Thyroid gland (tissue), 4 donors: ENCODE data around the gene HCRT.

Experiments used
- CTCF ChIP-seq, 6 experiments: fragments of 200-600 bp in 3 of 6; fragments of 450-650 bp in 3 of 6; sonication (generic) in 3 of 6; IDR thresholded peaks; one replicate each; pipeline ENCODE4 v1.5.1; 2016 to 2019; ENCODE audit warnings: antibody characterized with exemption in 6 of 6, mild to moderate bottlenecking in 2 of 6, inconsistent platforms in 1 of 6, moderate library complexity in 1 of 6
- POLR2A ChIP-seq, 2 donors: fragments of 450-650 bp; IDR thresholded peaks; one replicate each; pipeline ENCODE4 v1.6.1; 2017; ENCODE audit warnings: antibody characterized with exemption in 2 of 2, mild to moderate bottlenecking in 2 of 2, moderate library complexity in 1 of 2

GRCh38 chr17:42138749-42139492 is 46.3 kb downstream of the HCRT start:
- no peak for TF ChIP-seq POLR2A (IDR thresholded peaks at IDR 0.05)
- no peak for TF ChIP-seq CTCF (IDR thresholded peaks at IDR 0.05)
